HL-60 (cell line): Measurements from ENCODE around the gene ETV5.

Source experiments
- DNase-seq, 2 experiments: peaks; one replicate each; pipeline ENCODE4 v3.0.0-alpha.2; 2010 to 2020; ENCODE audit warnings: low read depth in 1 of 2, low spot score in 1 of 2
- H3K27ac ChIP-seq: fragments of 250-450 bp; sonication (Bioruptor Pico); replicated peaks from 2 replicates; pipeline ENCODE4 v1.5.1; 2020; ENCODE audit warnings: mild to moderate bottlenecking, moderate library complexity
- H3K27me3 ChIP-seq: fragments of 250-450 bp; sonication (Bioruptor Pico); 2 replicates; pipeline ENCODE4 v1.5.1; 2021; ENCODE audit warnings: mild to moderate bottlenecking, moderate library complexity; ENCODE audit not compliant: insufficient read depth, poor library complexity, severe bottlenecking
- H3K4me3 ChIP-seq: replicated peaks from 2 replicates; pipeline ENCODE4 v1.5.1; 2011; ENCODE audit warnings: mild to moderate bottlenecking, control low read depth, low read length; ENCODE audit not compliant: insufficient read depth
- CTCF ChIP-seq: IDR thresholded peaks from one replicate; pipeline ENCODE4 v1.5.1; 2011; ENCODE audit warnings: low read length, control low read depth, inconsistent platforms; ENCODE audit not compliant: insufficient read depth
- GABPA ChIP-seq: IDR thresholded peaks from 2 replicates; pipeline ENCODE4 v1.6.1; 2012; ENCODE audit warnings: low read depth
- POLR2AphosphoS5 ChIP-seq: IDR thresholded peaks from 2 replicates; pipeline ENCODE4 v1.6.1; 2012; ENCODE audit warnings: low read depth
- REST ChIP-seq: IDR thresholded peaks from 2 replicates; pipeline ENCODE4 v1.6.1; 2012; ENCODE audit warnings: low read depth; ENCODE audit not compliant: insufficient replicate concordance
- SPI1 ChIP-seq: IDR thresholded peaks from 2 replicates; pipeline ENCODE4 v1.6.1; 2012; ENCODE audit warnings: low read depth, mild to moderate bottlenecking, borderline replicate concordance

The ETV5 gene

GRCh38 chr3:186102687-186103086 is 6.2 kb downstream of the ETV5 start:
- TF ChIP-seq POLR2AphosphoS5 (no peak), SPI1 (no peak), CTCF (no peak), GABPA (no peak), REST (no peak)
- Histone ChIP-seq H3K27me3 (no peaks in the 10 kb centered on the region), H3K27ac (no peak overlapping the region), H3K4me3 (no peak overlapping the region)
- DNase-seq = no peak

GRCh38 chr3:186100398-186100797 is 8.5 kb downstream of the ETV5 start:
- Histone ChIP-seq H3K27ac (no peak overlapping the region), H3K27me3 (no peaks in the 10 kb centered on the region), H3K4me3 (no peak overlapping the region)
- DNase-seq = no peak
- TF ChIP-seq CTCF (no peak), POLR2AphosphoS5 (no peak), GABPA (no peak), SPI1 (no peak), REST (no peak)

- H3K27ac ChIP-seq = no peak overlapping the region
- TF ChIP-seq CTCF (no peak), POLR2AphosphoS5 (no peak), SPI1 (no peak), REST (no peak), GABPA (no peak)
- H3K27me3 ChIP-seq = no peaks in the 10 kb centered on the region
- DNase-seq = no peak
- H3K4me3 ChIP-seq = no peak overlapping the region
Observed at GRCh38 chr3:186099178-186099577, 9.7 kb downstream of the ETV5 start.
